Measurements from ENCODE around the gene SMG1. TPM values are rescaled to one million over a fixed set of nuclear protein-coding genes. Genes with fewer than 3 reads are reported as not detected.
"Not testable (repeated sequence)": the region's sequence is repeated elsewhere in the genome, so short reads cannot be mapped to it uniquely, and the experiment has no call there.

The SMG1 gene
- total RNA-seq = 10 to 100 TPM; 85.3 to 99.1 TPM
- long read RNA-seq, partial matches to known transcripts = 8 of 25 reads
- long read RNA-seq, other reads (novel, unspliced or antisense) = 17 of 25 reads

DNA sequence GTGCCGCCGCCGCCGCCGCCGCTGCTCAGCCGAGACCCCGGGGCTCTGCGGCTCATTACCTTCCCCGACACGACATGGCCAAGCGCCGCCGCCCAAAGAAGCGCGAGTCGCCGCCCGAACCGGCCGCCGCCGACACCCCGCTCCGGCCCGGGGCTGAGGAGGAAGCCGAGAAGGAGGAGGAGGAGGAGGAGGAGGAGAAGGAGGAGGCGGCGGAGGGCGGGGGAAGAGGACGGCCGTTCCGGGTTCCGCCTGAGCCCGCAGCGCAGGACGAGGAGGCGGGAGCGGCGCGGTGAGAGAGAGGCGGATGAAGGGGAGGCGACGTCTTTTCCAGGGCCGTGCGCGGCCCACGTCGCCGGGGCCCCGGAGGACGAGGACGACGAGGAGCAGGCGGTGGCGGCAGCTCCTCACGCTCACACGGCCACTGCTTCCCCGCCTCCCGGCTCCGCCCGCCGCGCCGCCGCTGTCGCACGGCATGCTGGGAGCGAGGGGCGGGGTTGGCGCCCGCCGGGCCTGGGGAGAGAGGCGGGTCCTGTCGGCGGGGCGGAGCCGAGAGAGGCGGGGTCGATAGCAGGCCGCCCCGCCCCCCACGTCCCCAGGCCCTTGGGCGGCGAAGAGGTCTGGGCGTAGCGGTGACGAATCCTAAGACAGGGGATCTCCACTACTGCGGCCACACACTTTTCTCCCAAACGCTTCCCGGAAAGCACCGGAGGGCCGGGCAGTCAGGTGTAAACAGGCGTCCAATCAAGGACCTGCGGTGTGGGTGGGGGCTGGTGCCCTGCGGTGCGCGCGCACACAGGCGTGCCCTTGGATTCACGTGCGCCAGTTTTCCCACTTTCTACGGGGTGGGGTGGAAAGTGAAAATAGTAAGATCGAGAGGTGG lies at the start of gene SMG1:
Gene SMG1, minus strand, starts transcription at position 423 of the 880 bp plus-strand sequence. Its CDS starts 367 bp downstream, at position 56.
- DNase-seq (peak; percentile 97), ATAC-seq (peak; percentile 85)
- intact Hi-C loops (cut with DNase I, micrococcal nuclease) = not testable (repeated sequence)

- intact Hi-C loops (cut with DNase I, micrococcal nuclease) = no loop called here
- no peak for DNase-seq
- ATAC-seq = no peak
Observed at GRCh38 chr16:18975109-18975508, 48.9 kb upstream of the SMG1 start.

DNA sequence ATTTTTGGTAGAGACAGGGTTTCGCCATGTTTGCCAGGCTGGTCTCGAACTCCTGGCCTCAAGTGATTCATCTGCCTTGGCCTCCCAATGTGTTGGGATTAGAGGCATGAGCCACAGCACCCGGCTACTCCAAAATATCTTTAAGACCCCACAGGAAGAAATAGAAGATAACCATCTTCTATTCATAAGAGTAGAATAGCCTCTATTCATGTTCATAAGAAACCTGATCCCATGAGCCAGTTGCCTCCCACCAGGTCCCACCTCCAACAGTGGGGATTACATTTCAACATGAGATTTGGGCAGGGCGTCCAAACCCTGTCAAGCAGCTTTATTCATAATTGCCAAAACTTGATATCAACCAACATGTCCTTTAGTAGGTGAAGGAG lies 43.6 kb upstream of the SMG1 start:
- ATAC-seq = no peak
- no peak for DNase-seq
- intact Hi-C loops (cut with DNase I, micrococcal nuclease) = no loop called here

GRCh38 chr16:18969050-18969854 lies 43.0 kb upstream of the SMG1 start:
- peak; percentile 95 for ATAC-seq
- DNase-seq = peak; percentile 66 to 88
- intact Hi-C loops (cut with DNase I, micrococcal nuclease) = no loop called here

DNA sequence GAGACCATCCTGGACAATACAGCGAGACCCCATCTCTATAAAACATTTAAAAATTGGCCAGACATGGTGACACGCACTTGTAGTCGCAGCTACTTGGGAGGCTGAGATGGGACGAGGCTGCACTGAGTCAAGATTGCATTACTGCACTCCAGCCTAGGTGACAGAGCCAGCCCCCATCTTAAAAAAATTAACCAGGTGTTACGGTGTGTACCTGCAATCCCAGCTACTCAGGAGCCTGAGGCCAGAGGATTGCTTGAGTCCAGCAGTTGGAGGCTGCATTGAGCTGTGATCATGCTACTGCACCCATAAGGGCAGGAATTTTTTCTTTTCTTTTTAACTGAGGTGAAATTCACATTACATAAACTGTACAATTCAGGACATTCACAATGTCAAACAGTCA lies 40.6 kb upstream of the SMG1 start:
- intact Hi-C loops (cut with DNase I, micrococcal nuclease) = no loop called here
- DNase-seq (no peak), ATAC-seq (no peak)

DNA sequence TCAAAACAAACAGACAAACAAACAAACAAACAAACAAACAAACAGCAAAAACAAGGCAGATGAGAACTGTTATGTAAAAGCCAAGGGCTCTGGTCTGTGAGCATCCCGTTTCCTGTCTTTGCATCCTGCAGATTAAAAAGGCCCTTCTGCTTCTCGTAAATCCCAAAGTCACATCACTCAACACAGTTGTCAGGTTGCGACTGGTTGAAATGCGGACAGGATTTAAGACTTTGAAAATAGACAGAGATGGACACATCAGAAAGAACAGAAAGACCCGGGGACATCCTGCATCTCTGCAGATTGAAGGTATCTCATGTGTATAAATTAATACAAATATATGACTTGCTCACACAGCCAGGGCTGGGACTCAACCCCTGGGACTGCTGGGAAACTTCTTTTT lies 39.3 kb upstream of the SMG1 start:
- DNase-seq (no peak), ATAC-seq (no peak)
- intact Hi-C loops (cut with DNase I, micrococcal nuclease) = no loop called here

DNA sequence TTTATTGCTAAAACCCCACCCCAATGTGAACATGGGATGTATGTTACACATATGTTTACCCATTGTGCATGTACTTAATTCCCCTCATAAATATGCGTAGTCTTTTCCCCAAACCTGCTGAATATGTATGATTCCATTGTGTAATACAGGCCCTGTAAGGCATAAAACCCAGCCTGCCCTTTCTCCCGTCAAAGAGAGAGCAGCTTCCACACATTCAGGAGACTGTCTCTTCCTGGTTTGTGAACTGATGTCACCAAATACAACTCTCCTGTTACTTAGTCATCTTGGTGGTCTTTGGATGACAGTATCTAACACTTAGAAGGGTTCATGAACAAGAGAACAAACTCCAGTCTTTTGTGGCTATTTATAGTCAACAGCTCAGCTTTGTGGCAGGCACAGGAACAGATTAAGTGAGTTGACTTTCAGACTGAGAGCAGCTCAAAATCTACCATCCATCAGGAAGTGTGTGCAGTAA lies 32.9 kb upstream of the SMG1 start:
- intact Hi-C loops (cut with DNase I, micrococcal nuclease) = no loop called here
- ATAC-seq (peak; percentile 71), DNase-seq (no peak)

DNA sequence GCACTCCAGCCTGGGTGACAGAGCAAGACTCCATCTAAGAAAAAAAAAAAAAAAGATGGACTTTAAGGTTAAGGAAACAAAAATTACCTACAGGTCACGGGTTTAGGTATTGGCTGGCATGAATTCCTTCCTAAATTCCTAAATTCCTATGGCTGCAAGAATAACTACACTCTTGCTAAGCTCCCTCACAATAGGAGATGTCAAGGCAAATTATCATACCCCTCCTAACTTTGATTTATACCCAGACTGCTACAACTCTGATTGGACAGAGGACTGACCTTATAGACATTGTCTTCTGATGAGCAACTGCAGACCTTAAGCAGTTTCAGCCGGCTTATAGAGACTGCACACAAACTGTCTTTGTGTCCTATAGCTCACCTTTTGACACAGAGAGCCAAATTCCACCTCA lies 32.4 kb upstream of the SMG1 start:
- ATAC-seq (peak; percentile 58), DNase-seq (no peak)
- intact Hi-C loops (cut with DNase I, micrococcal nuclease) = no loop called here

DNA sequence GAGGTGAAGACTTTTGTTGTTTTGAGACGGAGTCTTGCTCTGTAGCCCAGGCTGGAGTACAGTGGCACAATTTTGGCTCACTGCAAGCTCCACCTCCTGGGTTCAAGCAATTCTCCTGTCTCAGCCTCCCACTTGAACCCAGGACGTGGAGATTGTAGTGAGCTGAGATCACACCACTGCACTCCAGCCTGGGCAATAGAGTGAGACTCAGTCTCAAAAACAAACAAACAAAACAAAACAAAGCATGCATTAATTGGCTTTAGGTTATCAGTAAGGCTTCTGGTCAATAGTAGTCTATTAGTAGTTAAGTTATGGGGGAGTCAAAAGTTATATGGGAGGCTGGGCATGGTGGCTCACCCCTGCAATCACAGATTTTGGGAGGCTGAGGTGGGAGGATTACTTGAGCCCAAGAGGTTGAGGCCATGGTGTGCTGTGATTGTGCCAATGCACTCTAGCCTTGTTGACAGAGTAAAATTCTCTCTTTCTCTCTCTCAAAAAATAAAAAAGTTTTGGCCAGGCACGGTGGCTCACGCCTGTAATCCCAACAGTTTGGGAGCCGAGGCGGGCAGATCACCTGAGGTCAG lies 30.5 kb upstream of the SMG1 start:
- ATAC-seq; intact Hi-C loops (cut with DNase I, micrococcal nuclease); DNase-seq: not testable (repeated sequence)

GRCh38 chr16:18955874-18956580 lies 29.8 kb upstream of the SMG1 start:
- DNase-seq; intact Hi-C loops (cut with DNase I, micrococcal nuclease): not testable (repeated sequence)
- peak; percentile 53 for ATAC-seq

- intact Hi-C loops (cut with DNase I, micrococcal nuclease) = no loop called here
- DNase-seq = no peak
- ATAC-seq = no peak
Observed at GRCh38 chr16:18953547-18953946, 27.3 kb upstream of the SMG1 start.

DNA sequence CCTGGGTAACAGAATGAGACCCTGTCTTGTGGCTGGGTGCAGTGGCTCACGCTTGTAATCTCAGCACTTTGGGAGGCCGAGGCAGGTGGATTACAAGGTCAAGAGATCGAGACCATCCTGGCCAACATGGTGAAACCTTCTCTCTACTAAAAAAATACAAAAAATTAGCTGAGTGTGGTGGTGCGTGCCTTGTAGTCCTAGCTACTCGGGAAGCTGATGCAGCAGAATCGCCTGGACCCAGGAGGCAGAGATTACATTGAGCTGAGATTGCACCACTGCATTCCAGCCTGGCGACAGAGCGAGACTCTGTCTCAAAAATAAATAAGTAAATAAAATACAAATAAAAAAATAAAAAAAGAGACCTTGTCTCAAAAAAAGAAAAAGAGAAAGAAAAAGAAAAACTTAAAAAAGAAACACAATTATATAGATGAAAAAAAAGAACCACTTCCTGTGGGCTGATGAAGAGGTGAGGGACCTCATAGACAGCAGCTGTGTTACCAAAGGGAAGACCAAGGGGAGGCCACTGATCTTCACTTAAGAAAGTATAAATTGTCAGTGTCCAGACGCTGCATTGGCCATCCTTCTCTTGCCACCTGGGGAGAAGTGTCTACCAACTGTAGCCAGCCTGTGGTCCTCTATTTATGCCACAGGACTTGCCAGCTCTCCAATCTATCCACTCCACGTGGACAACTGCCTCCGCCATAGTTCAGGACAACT lies 24.4 kb upstream of the SMG1 start:
- DNase-seq = no peak
- intact Hi-C loops (cut with DNase I, micrococcal nuclease) = no loop called here
- ATAC-seq = no peak

DNA sequence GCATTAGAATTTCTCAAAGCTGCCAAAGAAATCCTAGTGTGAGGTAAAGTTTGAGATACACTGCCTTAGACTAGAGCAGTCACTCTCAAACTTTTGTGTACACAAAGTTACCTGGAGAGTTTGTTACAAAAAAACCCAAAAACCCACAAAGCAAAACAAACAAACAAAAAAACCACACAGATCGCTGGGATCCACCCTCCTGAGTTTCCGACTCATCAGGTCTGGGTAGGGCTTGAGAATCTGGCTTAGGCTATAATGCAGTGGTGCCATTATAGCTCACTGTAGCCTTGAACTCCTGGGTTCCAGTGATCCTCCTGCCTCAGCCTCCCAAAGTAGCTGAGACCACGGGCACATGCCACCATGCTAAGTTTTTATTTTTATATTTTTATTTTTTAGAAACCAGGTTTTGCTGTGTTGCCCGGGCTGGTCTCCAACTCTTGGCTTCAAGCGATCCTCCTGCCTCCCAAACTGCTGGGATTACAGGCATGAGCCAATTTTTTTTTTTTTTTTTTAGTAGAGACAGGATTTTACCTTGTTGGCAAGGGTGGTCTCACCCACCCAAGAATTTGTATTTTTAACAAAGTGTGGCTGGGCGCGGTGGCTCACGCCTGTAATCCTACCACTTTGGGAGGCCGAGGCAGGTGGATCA lies 22.3 kb upstream of the SMG1 start:
- ATAC-seq = no peak
- no peak for DNase-seq
- intact Hi-C loops (cut with DNase I, micrococcal nuclease) = no loop called here

DNA sequence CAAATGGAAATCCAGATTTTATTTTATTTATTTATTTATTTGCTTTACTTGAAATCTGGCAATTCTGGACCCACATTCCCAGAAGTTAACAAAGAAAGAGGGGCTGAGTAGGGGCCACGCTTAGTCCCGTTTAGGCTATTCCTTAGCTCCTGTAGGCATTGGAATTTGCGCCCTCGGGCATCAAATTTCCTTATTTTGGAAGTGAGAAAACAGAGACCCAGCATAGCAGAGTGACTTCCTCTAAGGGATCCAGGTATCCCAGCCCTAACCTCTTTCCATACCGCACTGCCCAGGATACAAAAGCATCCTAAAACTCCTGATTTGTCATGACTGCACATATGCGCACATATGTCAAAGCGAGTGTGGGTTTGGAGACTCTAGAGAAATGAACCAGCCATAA lies 19.0 kb upstream of the SMG1 start:
- intact Hi-C loops (cut with DNase I, micrococcal nuclease) = no loop called here
- DNase-seq (no peak), ATAC-seq (no peak)

DNA sequence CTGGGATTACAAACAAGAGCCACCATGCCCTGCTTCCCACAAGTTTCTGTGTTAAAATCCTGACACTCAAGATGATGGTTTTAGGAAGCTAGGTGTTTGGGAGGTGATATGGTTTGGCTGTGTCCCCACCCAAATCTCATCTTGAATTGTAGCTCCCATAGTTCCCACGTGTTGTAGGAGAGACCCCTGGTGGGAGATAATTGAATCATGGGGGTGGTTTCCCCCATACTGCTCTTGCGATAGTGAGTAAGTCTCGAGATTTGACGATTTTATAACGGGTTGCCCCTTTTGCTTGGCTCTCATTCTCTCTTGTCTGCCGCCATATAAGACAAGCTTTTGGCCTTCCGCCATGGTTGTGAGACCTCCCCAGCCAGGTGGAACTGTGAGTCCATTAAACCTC lies 17.2 kb upstream of the SMG1 start:
- ATAC-seq = no peak
- intact Hi-C loops (cut with DNase I, micrococcal nuclease) = no loop called here

DNA sequence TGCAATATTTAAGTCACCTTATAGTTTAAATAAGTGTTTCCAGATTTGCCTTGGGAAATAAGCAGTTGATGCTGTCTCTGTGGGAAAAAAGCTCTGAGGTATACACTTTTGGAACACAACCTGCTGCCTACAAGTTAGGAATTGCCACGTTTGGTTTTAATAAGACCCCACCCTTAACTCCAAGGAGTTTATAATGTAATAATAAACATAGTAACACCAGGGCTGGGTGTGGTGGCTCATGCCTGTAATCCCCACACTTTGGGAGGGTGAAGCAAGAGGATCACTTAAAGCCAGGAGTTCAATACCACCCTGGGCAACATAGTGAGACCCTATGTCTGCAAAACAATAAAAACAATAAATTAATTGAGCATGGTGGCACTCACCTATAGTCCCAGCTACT lies 15.9 kb upstream of the SMG1 start:
- intact Hi-C loops (cut with DNase I, micrococcal nuclease) = no loop called here
- DNase-seq (no peak), ATAC-seq (peak; percentile 46)

More for the DNA sequence above, 17.2 kb upstream of the SMG1 start:
- DNase-seq = no peak

GRCh38 chr16:18941471-18941870 lies 15.3 kb upstream of the SMG1 start:
- no peak for ATAC-seq
- intact Hi-C loops (cut with DNase I, micrococcal nuclease) = no loop called here
- DNase-seq = no peak

DNA sequence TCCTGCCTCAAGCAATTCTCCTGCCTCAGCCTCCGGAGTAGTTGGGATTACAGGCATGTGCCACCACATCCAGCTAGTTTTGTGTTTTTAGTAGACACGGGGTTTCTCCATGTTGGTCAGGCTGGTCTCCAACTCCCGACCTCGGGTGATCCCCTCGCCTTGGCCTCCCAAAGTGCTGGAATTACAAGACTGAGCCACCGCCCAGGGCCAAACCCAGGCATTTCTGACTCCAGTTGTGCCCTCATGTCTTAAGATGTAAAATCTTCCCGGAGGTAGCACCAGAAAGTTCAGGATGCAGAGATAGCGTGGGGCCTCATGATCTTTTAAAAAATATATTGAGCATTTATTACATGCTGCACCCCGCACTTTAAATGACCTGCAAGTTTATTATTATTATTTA lies 12.8 kb upstream of the SMG1 start:
- intact Hi-C loops (cut with DNase I, micrococcal nuclease) = no loop called here
- no peak for DNase-seq
- ATAC-seq = no peak

Data from left colon (tissue), 2 donors.